ENCODE data around the gene CNNM3.

GRCh38 chr2:96880891-96881273 lies 64.8 kb downstream of the CNNM3 start:
- TF ChIP-seq CTCF (IDR thresholded peaks at IDR 0.05; ENCODE audit: insufficient read depth, low read depth, low read length), result no peak
- TF ChIP-seq EZH2 (IDR thresholded peaks at IDR 0.05; ENCODE audit: insufficient read depth, low read length), result no peak

Measured in astrocyte (in vitro differentiated cells and primary cell).